DMS53 (cell line): ENCODE results near the gene E2F2.
A peak's percentile ranks its signal among the peaks of the same experiment; 100 is the strongest.

Experiments used
- DNase-seq: peaks from one replicate; lab custom pipeline; 2025; lab: John Stamatoyannopoulos, UW

E2F2 gene

GRCh38 chr1:23563003-23563402, 32.0 kb upstream of the E2F2 start:
- peak; percentile 48 for DNase-seq

- DNase-seq = peak; percentile 99
Measured at GRCh38 chr1:23562137-23562876, 31.3 kb upstream of the E2F2 start.

- DNase-seq = no peak
Measured at GRCh38 chr1:23561813-23562100, 30.7 kb upstream of the E2F2 start.

GRCh38 chr1:23561076-23561812, 30.2 kb upstream of the E2F2 start:
- no peak for DNase-seq

GRCh38 chr1:23559985-23560741, 29.1 kb upstream of the E2F2 start:
- peak; percentile 61 for DNase-seq

GRCh38 chr1:23559136-23559984, 28.3 kb upstream of the E2F2 start, which contains the start of gene ID3:
ID3 (minus strand) TSS chr1:23559501; CDS start chr1:23559426, 75 bp downstream.
- DNase-seq = peak; percentile 99

GRCh38 chr1:23558872-23559135, 27.8 kb upstream of the E2F2 start:
- peak; percentile 75 for DNase-seq

GRCh38 chr1:23558140-23558871, 27.3 kb upstream of the E2F2 start:
- DNase-seq = peak; percentile 85

GRCh38 chr1:23557471-23558124, 26.6 kb upstream of the E2F2 start:
- DNase-seq = peak; percentile 71

GRCh38 chr1:23556635-23557470, 25.8 kb upstream of the E2F2 start:
- DNase-seq = peak; percentile 93

GRCh38 chr1:23555986-23556634, 25.1 kb upstream of the E2F2 start:
- peak; percentile 82 for DNase-seq

GRCh38 chr1:23555270-23555985, 24.4 kb upstream of the E2F2 start:
- peak; percentile 67 for DNase-seq

- peak; percentile 97 for DNase-seq
Measured at GRCh38 chr1:23554481-23555269, 23.6 kb upstream of the E2F2 start.

GRCh38 chr1:23554127-23554480, 23.1 kb upstream of the E2F2 start:
- DNase-seq = no peak

GRCh38 chr1:23553231-23554126, 22.4 kb upstream of the E2F2 start:
- peak; percentile 44 for DNase-seq

- no peak for DNase-seq
Measured at GRCh38 chr1:23551849-23552248, 20.8 kb upstream of the E2F2 start.

GRCh38 chr1:23548704-23549143, 17.7 kb upstream of the E2F2 start:
- DNase-seq = peak; percentile 40
